Testis (tissue), 2 donors: ENCODE measurements around the gene PARK7.

Source experiments
- POLR2A ChIP-seq: fragments of 450-650 bp; IDR thresholded peaks from one replicate; pipeline ENCODE4 v1.6.1; 2017; ENCODE audit warnings: antibody characterized with exemption, mild to moderate bottlenecking, moderate library complexity
- TF ChIP-seq, protein P1 (sequence below), 3 experiments: fragments of 450-650 bp in 2 of 3; fragments of 200-600 bp in 1 of 3; sonication (generic) in 1 of 3; IDR thresholded peaks; one replicate each; pipeline ENCODE4 v1.5.1; 2016 to 2019; ENCODE audit warnings: antibody characterized with exemption in 3 of 3, mild to moderate bottlenecking in 2 of 3, moderate library complexity in 1 of 3

DNA sequence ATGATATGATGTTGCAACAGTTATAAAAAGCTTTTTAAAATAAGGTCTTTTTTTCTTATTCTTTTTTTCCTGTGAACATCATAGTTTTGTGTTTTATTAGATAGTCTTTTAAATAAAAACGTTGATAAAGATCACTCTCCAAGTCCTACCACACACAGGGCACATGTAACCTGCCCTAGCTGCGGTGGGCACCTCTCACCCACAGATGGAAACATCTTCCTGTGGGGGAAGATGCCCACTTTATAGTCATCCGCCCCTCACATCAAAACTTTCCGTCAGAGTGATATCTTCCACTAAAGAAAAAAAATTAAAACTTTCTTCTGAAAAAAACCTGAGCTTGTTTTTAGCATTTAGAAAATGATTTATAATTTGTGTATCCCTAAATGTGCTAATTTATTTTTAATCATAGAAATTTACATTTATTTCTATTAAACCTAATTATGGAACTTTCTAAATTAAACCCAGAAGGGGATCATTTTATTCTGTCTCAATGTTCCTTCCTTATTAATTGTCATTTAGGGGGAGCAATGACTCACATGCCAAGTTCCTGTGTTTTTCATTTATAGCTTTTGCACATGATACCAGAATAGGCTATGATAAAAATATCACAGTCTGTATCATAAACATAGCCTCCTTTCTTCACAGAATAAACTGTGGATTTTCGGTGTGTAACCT, 45.5 kb upstream of the PARK7 start:
- TF ChIP-seq, protein P1, sequence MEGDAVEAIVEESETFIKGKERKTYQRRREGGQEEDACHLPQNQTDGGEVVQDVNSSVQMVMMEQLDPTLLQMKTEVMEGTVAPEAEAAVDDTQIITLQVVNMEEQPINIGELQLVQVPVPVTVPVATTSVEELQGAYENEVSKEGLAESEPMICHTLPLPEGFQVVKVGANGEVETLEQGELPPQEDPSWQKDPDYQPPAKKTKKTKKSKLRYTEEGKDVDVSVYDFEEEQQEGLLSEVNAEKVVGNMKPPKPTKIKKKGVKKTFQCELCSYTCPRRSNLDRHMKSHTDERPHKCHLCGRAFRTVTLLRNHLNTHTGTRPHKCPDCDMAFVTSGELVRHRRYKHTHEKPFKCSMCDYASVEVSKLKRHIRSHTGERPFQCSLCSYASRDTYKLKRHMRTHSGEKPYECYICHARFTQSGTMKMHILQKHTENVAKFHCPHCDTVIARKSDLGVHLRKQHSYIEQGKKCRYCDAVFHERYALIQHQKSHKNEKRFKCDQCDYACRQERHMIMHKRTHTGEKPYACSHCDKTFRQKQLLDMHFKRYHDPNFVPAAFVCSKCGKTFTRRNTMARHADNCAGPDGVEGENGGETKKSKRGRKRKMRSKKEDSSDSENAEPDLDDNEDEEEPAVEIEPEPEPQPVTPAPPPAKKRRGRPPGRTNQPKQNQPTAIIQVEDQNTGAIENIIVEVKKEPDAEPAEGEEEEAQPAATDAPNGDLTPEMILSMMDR (IDR thresholded peaks at IDR 0.05), result no peak
- no peak for TF ChIP-seq POLR2A
